Glutamatergic neuron (in vitro differentiated cells): ENCODE data around the gene IGSF6. TPM values are rescaled to one million over a fixed set of nuclear protein-coding genes. Genes with fewer than 3 reads are reported as not detected.

Experiments
- DNase-seq: peaks from one replicate; pipeline ENCODE4 v3.0.0; 2022
- H3K27ac Mint-ChIP-seq: one replicate; pipeline ENCODE4 v1.8.0; 2020; ENCODE audit warnings: mild to moderate bottlenecking, mixed read lengths, inconsistent platforms; ENCODE audit not compliant: unreplicated experiment
- H3K27me3 Mint-ChIP-seq: one replicate; pipeline ENCODE4 v1.8.0; 2020; ENCODE audit warnings: mild to moderate bottlenecking, moderate library complexity, mixed read lengths, inconsistent platforms; ENCODE audit not compliant: unreplicated experiment
- H3K36me3 Mint-ChIP-seq: one replicate; pipeline ENCODE4 v1.8.0; 2020; ENCODE audit warnings: mild to moderate bottlenecking, mixed read lengths, inconsistent platforms; ENCODE audit not compliant: unreplicated experiment
- H3K4me1 Mint-ChIP-seq: one replicate; pipeline ENCODE4 v1.8.0; 2020; ENCODE audit warnings: mild to moderate bottlenecking, low read depth, mixed read lengths, inconsistent platforms; ENCODE audit not compliant: unreplicated experiment
- H3K4me3 Mint-ChIP-seq: one replicate; pipeline ENCODE4 v1.8.0; 2020; ENCODE audit warnings: mild to moderate bottlenecking, mixed read lengths, inconsistent platforms; ENCODE audit not compliant: unreplicated experiment
- H3K9me3 Mint-ChIP-seq: one replicate; pipeline ENCODE4 v1.8.0; 2020; ENCODE audit warnings: mild to moderate bottlenecking, moderate library complexity, mixed read lengths, inconsistent platforms; ENCODE audit not compliant: unreplicated experiment
- CTCF ChIP-seq: fragments of 200-600 bp; sonication (generic); IDR thresholded peaks from one replicate; pipeline ENCODE4 v1.5.0; 2021; ENCODE audit not compliant: partially characterized antibody, unreplicated experiment
- total RNA-seq: library from RNA; stranded (reverse); fragmentation: NEBNext Ultra II Directional; extraction: Animal tissue kit (Norgen Biotek cat#: 25700); gene quantifications from one replicate; pipeline ENCODE4 v1.2.1, GENCODE V29; 2021; ENCODE audit not compliant: unreplicated experiment

Gene IGSF6
- total RNA-seq, 1 donor from 2014 or later, result not detected

DNA sequence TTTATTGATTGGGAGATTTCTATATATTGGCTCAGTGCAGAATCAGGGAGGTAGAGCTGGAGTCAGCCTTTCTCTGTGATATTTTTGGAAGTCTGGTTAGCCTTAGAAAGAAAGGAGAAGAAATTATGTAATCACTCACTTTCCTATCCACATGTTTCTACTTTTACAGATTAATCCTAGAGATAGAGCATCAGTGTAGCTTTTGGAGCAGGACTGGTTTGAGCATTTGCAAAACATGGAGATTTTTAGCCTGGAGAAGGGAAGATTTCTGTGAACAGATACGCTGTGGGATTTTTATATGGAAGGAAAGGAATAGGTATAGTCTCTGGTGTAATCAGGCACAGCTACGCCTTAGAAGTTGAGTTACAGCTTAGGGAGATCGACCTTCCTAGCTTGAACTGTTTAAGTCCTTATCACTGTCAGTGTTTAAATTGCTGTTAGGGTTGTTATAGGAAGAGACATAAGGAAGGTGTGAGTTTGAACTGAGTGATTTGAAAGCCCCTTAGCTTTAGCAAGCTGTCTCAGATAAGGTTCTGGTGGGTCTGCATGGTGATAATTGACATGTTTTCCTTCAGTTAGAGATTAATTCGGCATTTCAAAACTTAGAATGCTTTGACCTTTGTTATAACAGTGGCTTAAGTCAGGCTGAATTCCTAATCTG lies 32.5 kb downstream of the IGSF6 start:
- Mint-ChIP-seq H3K9me3 (no peaks in the 10 kb centered on the region), H3K4me1 (no peaks in the 10 kb centered on the region), H3K27me3 (no peaks in the 10 kb centered on the region), H3K4me3 (no peak overlapping the region), H3K27ac (no peak overlapping the region), H3K36me3 (no peaks in the 10 kb centered on the region)
- no peak for TF ChIP-seq CTCF
- no peak for DNase-seq

DNA sequence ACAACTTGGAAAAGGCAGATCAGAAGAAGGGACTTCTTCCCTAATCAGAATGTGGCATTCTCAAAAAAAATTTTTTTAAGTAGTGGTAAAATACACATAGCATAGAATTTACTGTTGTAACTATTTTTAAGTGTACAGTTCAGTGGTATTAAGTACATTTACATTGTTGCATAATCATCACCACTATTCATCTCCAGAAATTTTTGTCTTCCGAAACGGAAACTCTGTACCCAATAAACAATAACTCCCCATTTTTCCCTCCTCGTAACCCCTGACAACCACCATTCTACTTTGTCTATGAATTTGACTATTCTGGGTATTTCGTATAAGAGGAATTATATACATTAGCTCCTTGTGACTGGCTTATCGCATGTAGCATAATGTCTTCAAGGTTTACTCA lies 34.1 kb downstream of the IGSF6 start:
- Mint-ChIP-seq H3K36me3 (no peaks in the 10 kb centered on the region), H3K4me3 (no peak overlapping the region), H3K4me1 (no peaks in the 10 kb centered on the region), H3K27ac (no peak overlapping the region), H3K27me3 (no peaks in the 10 kb centered on the region), H3K9me3 (no peaks in the 10 kb centered on the region)
- no peak for DNase-seq
- no peak for TF ChIP-seq CTCF

DNA sequence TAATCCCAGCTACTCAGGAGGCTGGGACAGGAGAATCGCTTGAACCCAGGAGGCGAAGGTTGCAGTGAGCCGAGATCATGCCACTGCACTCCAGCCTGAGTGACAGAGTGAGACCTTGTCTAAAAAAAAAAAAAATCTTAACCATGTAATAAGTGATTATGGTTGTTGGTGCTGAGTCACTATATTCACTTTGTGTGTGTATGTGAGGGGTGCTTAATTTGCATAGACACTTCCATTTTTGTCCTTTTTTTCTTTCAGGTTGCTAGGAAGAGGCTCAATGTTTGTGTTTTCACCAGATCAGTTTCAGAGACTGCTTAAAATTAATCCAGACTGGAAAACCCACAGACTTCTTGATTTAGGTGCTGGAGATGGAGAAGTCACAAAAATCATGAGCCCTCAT lies 34.8 kb downstream of the IGSF6 start:
- no peak for TF ChIP-seq CTCF
- Mint-ChIP-seq H3K27ac (no peak overlapping the region), H3K27me3 (no peaks in the 10 kb centered on the region), H3K4me3 (no peak overlapping the region), H3K4me1 (peaks cover 3% of the 10 kb centered on the region), H3K9me3 (no peaks in the 10 kb centered on the region), H3K36me3 (no peaks in the 10 kb centered on the region)
- no peak for DNase-seq

- H3K27me3 Mint-ChIP-seq, result no peaks in the 10 kb centered on the region
- H3K4me3 Mint-ChIP-seq, result no peak overlapping the region
- H3K27ac Mint-ChIP-seq, result no peak overlapping the region
- H3K9me3 Mint-ChIP-seq, result no peaks in the 10 kb centered on the region
- H3K36me3 Mint-ChIP-seq, result no peaks in the 10 kb centered on the region
- peaks cover 13% of the 10 kb centered on the region for H3K4me1 Mint-ChIP-seq
- TF ChIP-seq CTCF, result no peak
- no peak for DNase-seq
Measured at GRCh38 chr16:21614896-21615295, 37.5 kb downstream of the IGSF6 start.

- DNase-seq, result no peak
- H3K4me3 Mint-ChIP-seq, result no peak overlapping the region
- H3K36me3 Mint-ChIP-seq, result no peaks in the 10 kb centered on the region
- no peak overlapping the region for H3K27ac Mint-ChIP-seq
- H3K27me3 Mint-ChIP-seq, result no peaks in the 10 kb centered on the region
- no peaks in the 10 kb centered on the region for H3K9me3 Mint-ChIP-seq
- TF ChIP-seq CTCF, result no peak
- peaks cover 19% of the 10 kb centered on the region for H3K4me1 Mint-ChIP-seq
Measured at GRCh38 chr16:21613781-21614180, 38.6 kb downstream of the IGSF6 start.
